GM19240 (cell line): Measurements from ENCODE around the gene GPR87.

Source experiments
- DNase-seq: peaks from one replicate; pipeline ENCODE4 v3.0.0; 2011; ENCODE audit warnings: low spot score; ENCODE audit not compliant: insufficient read length

Gene GPR87

DNA sequence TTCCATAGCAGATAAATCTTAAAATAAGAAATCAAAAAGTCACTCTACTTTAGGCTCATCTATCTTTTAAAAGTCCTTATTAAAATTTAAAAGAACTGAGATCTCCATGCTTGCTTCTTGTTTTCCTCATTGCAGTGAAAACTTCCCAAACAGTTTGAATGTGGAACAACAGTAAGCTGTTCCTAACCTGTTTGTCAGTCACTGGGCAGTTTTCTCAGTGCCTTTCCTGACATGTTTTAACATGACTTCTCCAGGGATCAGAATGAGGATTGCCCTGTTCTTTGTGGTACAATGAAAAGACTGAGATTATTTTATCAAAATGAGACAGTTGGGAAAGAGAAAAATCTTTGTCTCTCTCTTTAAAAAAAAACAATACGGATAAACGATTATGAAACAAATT lies 774 bp downstream of the GPR87 start:
- no peak for DNase-seq

GRCh38 chr3:151315136-151315535 lies 1.5 kb downstream of the GPR87 start:
- DNase-seq: no peak

DNA sequence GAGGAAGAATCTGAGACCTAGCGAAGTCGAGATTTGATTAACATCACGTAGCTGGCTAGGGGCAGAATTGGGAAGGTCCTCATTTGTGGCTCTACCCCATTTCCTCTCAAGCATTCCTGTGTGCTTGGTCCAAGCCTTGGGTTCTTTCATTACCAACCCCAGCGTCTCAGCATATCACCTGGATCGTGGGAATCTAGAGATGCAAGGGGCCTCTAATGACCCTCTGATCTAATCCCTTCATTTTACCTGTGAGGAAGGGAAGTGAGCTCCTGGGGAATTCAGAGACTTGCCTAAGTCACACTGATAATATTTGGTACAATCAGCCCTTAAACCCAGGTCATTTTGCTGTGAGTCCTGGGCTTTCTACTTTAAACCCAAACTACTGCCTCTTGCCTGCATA lies 2.0 kb downstream of the GPR87 start:
- DNase-seq: no peak

DNA sequence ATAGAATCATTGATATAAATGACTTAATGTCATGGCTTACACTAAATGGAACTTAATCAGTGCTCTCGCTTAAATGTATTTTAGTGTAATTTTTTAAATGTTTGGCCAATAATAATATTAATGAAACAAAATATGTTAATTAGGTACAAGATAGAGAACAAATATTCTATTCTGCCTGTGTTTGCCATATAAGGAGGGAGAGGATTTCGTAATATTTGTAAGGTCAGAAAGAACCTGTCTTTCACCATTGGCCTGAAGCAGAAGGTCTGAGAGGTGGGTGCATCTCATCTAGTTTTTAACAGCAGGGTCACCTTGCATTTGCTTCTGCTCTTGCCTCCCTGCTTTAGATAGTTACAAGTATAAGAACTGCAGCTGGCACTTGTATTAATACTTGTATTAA lies 2.5 kb downstream of the GPR87 start:
- DNase-seq: no peak

- DNase-seq: no peak
Measured at GRCh38 chr3:151312972-151313371, 3.6 kb downstream of the GPR87 start.

DNA sequence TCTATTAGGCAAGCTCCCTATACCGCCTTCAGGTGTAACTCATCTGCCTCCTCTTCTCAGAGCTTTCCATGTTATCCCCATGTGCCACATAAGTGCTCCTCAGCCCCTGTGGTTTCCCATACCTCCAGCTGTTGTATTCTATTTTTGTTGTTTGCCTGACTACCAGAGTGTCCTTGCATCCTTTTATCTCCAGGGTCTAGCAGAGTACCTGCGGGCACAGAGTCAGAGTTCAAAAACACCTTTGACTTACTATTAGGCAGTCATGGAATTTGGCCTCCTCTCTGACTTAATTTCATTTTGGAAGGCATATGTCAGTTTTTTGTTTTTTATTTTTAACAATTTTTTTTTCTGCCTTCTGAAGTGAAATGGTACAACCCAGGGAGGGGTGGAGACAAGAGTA lies 7.1 kb downstream of the GPR87 start:
- no peak for DNase-seq

DNA sequence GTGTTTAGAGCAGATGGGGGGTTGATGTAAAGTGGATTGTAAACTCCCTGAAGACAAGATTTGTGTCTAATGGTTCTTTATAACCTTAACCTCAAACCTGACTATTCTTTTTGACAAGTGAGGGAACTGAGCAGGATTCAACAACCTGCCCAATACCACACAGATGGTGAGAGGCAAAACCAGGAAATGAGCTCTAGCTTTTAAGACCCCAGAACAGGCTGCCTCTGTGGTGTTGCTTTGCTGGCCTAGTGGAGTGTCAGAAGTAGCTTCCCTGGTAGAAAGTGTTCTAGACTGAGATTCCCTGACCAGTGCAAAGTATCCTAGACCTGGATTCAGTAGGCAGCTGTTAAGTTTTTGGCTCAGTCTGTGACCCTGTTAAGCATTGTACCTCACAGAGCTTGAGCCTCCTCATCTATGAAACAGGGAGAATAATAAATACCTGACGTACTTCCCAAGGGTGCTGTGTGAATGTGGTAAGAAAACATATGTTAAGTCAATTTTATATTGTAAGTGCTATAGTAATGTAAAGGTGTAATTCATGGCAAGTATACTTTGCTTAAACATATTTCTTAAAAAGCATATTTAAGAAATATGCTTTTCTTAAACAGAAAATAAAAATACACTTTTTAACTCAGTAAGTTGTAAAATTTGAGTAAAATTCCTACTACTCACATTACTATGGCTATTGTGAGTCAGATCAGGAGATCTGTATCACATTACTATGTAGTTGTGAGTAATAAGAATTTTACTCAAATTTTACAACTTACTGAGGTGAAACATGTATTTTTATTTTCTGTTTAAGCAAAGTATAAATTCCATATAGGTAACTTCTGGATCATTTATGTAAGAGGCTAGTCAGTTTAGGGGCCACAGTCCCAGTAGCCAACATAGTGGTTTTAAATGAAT lies 8.8 kb downstream of the GPR87 start:
- no peak for DNase-seq

GRCh38 chr3:151307131-151307530 lies 9.5 kb downstream of the GPR87 start:
- DNase-seq: no peak

- DNase-seq: no peak
Measured at GRCh38 chr3:151306168-151306810, 10.3 kb downstream of the GPR87 start.

- no peak for DNase-seq
Measured at GRCh38 chr3:151305775-151306151, 10.9 kb downstream of the GPR87 start.

DNA sequence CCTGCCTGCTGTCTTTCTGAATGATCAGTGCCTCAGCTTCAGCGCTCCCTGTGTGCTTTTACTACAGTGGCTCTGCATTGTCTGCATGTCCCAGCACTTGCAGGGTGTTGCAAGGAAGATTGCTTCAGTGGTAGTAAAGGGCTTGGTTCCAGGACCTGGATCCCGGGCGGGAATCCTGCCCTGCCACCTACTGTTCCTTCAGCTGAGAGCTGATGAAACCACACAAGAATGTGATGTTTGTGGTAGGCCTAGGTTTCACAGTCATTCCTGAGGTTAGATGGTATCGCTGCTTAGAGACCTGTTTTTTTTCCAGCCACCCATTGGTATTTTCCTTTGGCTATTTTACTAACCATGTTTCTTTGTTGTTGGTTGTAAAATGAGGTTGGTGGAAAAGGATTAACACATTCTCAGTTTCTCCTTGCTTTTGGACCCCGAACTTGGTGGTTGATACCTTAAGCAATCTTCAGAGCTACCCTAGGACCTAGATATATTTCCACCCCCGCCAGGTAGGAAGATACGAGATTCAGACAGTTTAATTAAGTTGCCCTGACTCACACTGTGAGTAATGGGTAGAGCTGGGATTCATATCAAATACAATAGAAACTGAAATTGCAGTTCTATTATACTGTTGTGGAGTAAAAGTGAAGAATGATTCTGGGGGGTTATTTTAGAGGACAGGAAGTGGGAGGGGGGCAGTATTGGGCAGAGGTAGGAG lies 11.4 kb downstream of the GPR87 start:
- no peak for DNase-seq

DNA sequence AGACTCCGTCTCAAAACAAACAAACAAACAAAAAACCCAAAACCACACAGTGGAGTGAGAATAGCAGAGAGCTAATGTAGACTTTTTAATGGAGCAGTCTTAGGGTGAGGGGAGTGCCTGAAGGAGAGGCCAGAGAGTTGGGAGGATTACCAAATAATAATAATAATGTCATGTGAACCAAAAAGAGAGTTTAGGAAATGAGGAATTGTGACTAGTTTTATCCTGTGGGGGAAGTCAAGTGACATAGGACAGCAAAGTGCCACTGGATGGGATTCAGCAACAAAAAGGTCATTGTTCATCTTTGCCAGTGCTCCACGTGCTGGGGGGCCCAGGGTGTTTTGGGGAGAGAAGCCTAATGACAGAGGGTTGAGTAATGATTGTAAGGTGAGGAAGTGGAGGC lies 12.9 kb downstream of the GPR87 start:
- no peak for DNase-seq

- no peak for DNase-seq
Measured at GRCh38 chr3:151301787-151302186, 14.8 kb downstream of the GPR87 start.

GRCh38 chr3:151300539-151300938 lies 16.1 kb downstream of the GPR87 start:
- no peak for DNase-seq

GRCh38 chr3:151299006-151299405 lies 17.6 kb downstream of the GPR87 start:
- DNase-seq: no peak

GRCh38 chr3:151297429-151297828 lies 19.2 kb downstream of the GPR87 start:
- DNase-seq: no peak

DNA sequence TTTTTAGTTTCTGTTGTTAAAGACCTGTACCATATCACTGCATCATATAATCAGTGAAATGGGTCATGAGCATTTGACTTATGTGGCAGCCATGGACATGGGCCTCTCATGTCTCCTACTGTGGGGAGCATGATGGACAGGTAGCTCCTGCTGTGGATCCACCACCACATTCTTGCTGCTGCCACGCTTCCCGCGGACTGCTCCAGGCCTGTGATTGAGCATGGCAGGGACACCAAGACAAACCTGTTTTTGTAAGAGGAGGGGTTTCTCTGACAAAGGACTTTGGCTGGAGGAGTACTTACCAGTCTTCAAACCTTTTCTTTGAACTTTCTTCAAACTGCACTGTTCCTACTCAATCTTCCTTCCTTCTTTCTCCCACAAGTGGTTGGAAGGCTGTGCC lies 20.4 kb downstream of the GPR87 start:
- DNase-seq: no peak

DNA sequence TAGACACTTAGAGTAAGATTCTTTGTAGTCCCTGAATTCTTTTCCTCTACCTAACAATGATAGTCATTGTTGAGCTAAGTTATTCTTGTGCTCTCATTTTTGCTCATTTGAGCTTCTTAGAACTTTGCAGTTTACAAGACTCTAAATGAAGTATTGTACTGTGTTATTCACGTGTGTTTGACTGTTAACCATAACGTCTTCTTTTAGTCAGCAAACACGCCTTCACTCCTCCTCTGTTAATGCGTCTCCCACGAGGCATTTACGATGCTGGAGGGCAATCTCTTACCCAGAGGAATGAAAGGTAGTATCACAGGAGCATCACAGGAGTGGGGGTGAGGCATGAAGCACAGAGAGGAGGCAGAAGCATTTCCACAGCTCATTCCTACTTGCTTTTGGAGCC lies 23.5 kb downstream of the GPR87 start:
- no peak for DNase-seq

DNA sequence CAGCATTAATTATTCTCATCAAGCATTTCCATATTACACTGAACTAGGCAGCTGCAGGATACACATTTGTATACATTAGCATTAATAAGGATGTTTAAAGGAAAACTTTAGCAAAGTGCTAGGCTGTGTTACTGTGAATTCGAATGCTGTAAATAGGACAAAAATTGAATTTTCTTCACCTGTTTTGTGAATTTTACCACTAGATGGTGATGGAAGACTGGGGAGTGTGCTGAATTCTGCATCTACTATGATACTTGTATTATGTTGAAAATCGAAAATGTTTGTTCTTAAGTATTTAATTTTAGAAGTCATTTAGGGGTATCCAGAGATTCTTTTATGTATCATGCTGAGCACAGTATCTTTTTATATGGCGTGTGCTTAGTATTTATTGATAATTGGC lies 25.9 kb downstream of the GPR87 start:
- no peak for DNase-seq

GRCh38 chr3:151289445-151289844 lies 27.2 kb downstream of the GPR87 start:
- no peak for DNase-seq

- DNase-seq: no peak
Measured at GRCh38 chr3:151285940-151286339, 30.7 kb downstream of the GPR87 start.

GRCh38 chr3:151283907-151284461 lies 32.6 kb downstream of the GPR87 start:
- no peak for DNase-seq
